GM23248 (cell line): ENCODE measurements around the gene CAPNS1. TPM values are rescaled to one million over a fixed set of nuclear protein-coding genes. Genes with fewer than 3 reads are reported as not detected.

Source experiments
- DNase-seq: peaks from one replicate; pipeline ENCODE4 v3.0.0-alpha.2; 2015
- H2AFZ ChIP-seq: fragments of 200-600 bp; sonication (generic); 2 replicates; pipeline ENCODE4 v1.6.1; 2016; ENCODE audit warnings: antibody characterized with exemption
- H3F3A ChIP-seq: fragments of 200-600 bp; sonication (generic); 2 replicates; pipeline ENCODE4 v1.6.1; 2016; ENCODE audit warnings: mild to moderate bottlenecking, antibody characterized with exemption, mixed run types; ENCODE audit not compliant: insufficient read depth
- H3K27ac ChIP-seq: fragments of 200-600 bp; sonication (generic); 2 replicates; pipeline ENCODE4 v1.5.1; 2016; ENCODE audit warnings: mild to moderate bottlenecking
- H3K27me3 ChIP-seq: fragments of 200-600 bp; sonication (generic); replicated peaks from 2 replicates; pipeline ENCODE4 v1.6.1; 2016; ENCODE audit warnings: mild to moderate bottlenecking; ENCODE audit not compliant: insufficient read depth
- H3K36me3 ChIP-seq: fragments of 200-600 bp; sonication (generic); 2 replicates; pipeline ENCODE4 v1.6.1; 2016; ENCODE audit warnings: low read depth, mild to moderate bottlenecking
- H3K4me1 ChIP-seq: fragments of 200-600 bp; sonication (generic); 2 replicates; pipeline ENCODE4 v1.6.1; 2016; ENCODE audit warnings: mild to moderate bottlenecking; ENCODE audit not compliant: insufficient read depth
- H3K4me2 ChIP-seq: fragments of 200-600 bp; sonication (generic); one replicate; pipeline ENCODE4 v1.6.1; 2016; ENCODE audit warnings: mild to moderate bottlenecking; ENCODE audit not compliant: unreplicated experiment
- H3K4me3 ChIP-seq: fragments of 200-600 bp; sonication (generic); 2 replicates; pipeline ENCODE4 v1.5.1; 2016; ENCODE audit warnings: mild to moderate bottlenecking
- H3K79me2 ChIP-seq: fragments of 200-600 bp; sonication (generic); 2 replicates; pipeline ENCODE4 v1.6.1; 2016; ENCODE audit warnings: mild to moderate bottlenecking; ENCODE audit not compliant: insufficient read depth
- H3K9ac ChIP-seq: fragments of 200-600 bp; sonication (generic); 2 replicates; pipeline ENCODE4 v1.6.1; 2016; ENCODE audit warnings: mild to moderate bottlenecking
- H3K9me2 ChIP-seq: fragments of 200-600 bp; sonication (generic); 2 replicates; pipeline ENCODE4 v1.6.1; 2016; ENCODE audit warnings: mixed run types, mild to moderate bottlenecking, moderate library complexity; ENCODE audit not compliant: insufficient read depth
- H3K9me3 ChIP-seq: fragments of 200-600 bp; sonication (generic); one replicate; pipeline ENCODE4 v1.6.1; 2017; ENCODE audit warnings: low read depth
- H4K20me1 ChIP-seq: fragments of 200-600 bp; sonication (generic); 2 replicates; pipeline ENCODE4 v1.6.0; 2016; ENCODE audit not compliant: insufficient read depth
- EZH2 ChIP-seq: fragments of 200-600 bp; sonication (generic); IDR thresholded peaks from 2 replicates; pipeline ENCODE4 v1.6.1; 2018; ENCODE audit warnings: antibody characterized with exemption, mild to moderate bottlenecking; ENCODE audit not compliant: insufficient read depth, poor library complexity, severe bottlenecking
- EZH2phosphoT487 ChIP-seq: fragments of 200-600 bp; sonication (generic); IDR thresholded peaks from 2 replicates; pipeline ENCODE4 v1.6.1; 2018; ENCODE audit warnings: antibody characterized with exemption, moderate library complexity, mild to moderate bottlenecking, low read depth; ENCODE audit not compliant: insufficient read depth
- WGBS, 2 experiments: methylation state at CpG; one replicate each; pipeline ENCODE4 v1.1.6; 2015 to 2017; ENCODE audit warnings: low lambda C conversion rate in 2 of 2, low coverage in 1 of 2; ENCODE audit errors: missing lambda C conversion rate in 2 of 2; 5-methylcytosine and 5-hydroxymethylcytosine counted together
- in situ Hi-C: fragments of 300-500 bp; cut with MboI; formaldehyde crosslinking; loops from 2 replicates; pipeline ENCODE4 v1.15.0; 2020
- polyA plus RNA-seq: library from polyadenylated mRNA; unstranded; fragments of >200 nt; fragmentation: Nextera tagmentation; extraction: Ambion mirVana; gene quantifications from 2 replicates; pipeline ENCODE4 v1.2.1, GENCODE V29; 2016
- total RNA-seq: library from RNA; depleted of rRNA; stranded (reverse); fragments of >200 nt; shearing (Covaris generic); gene quantifications from 2 replicates; pipeline ENCODE4 v1.2.3, GENCODE V29; 2014

The CAPNS1 gene
- total and polyA plus RNA-seq, 2 experiments from 2014 or later: 353 to 540 TPM

GRCh38 chr19:36142046-36142445, 2.2 kb downstream of the CAPNS1 start:
- Histone ChIP-seq H3K36me3 (peaks cover 31% of the 10 kb centered on the region), H3K27ac (no peak overlapping the region), H3K27me3 (no peaks in the 10 kb centered on the region), H3K79me2 (peaks cover 57% of the 10 kb centered on the region), H3K9me2 (no peaks in the 10 kb centered on the region), H3K4me2 (no peak overlapping the region), H4K20me1 (peaks cover 7% of the 10 kb centered on the region; the same call in 1 of the 2 replicates), H3K9me3 (no peaks in the 10 kb centered on the region), H3K9ac (no peak overlapping the region), H3F3A (0 out of 2 replicates have a peak, but pooled peaks cover 3% of the 10 kb centered on the region), H3K4me1 (peaks cover 9% of the 10 kb centered on the region; the same call in 1 of the 2 replicates), H2AFZ (no peak overlapping the region), H3K4me3 (no peak overlapping the region)
- in situ Hi-C loops: no loop called here
- WGBS, 2 experiments: 94 to 97% methylated on average over 10 to 14 of the region's 14 CpGs
- no peak for TF ChIP-seq EZH2
- no peak for TF ChIP-seq EZH2phosphoT487
- no peak for DNase-seq

- no peak overlapping the region for H3K4me3 ChIP-seq
- H3K36me3 ChIP-seq: peaks cover 31% of the 10 kb centered on the region
- H3K79me2 ChIP-seq: peaks cover 57% of the 10 kb centered on the region
- no peaks in the 10 kb centered on the region for H3K9me2 ChIP-seq
- no peak overlapping the region for H3K4me2 ChIP-seq
- H3K4me1 ChIP-seq: 0 out of 2 replicates have a peak, but pooled peaks cover 7% of the 10 kb centered on the region
- H4K20me1 ChIP-seq: peaks cover 7% of the 10 kb centered on the region; the same call in 1 of the 2 replicates
- H3K9ac ChIP-seq: no peak overlapping the region
- no peak overlapping the region for H3K27ac ChIP-seq
- no peaks in the 10 kb centered on the region for H3K9me3 ChIP-seq
- H2AFZ ChIP-seq: no peak overlapping the region
- TF ChIP-seq EZH2 (no peak), EZH2phosphoT487 (no peak)
- no peaks in the 10 kb centered on the region for H3K27me3 ChIP-seq
- H3F3A ChIP-seq: 0 out of 2 replicates have a peak, but pooled peaks cover 3% of the 10 kb centered on the region
- 86 to 88% methylated on average over 9 of the region's 9 CpGs for WGBS, 2 experiments
- no peak for DNase-seq
- in situ Hi-C loops: no loop called here
Measured at GRCh38 chr19:36142496-36142895, 2.6 kb downstream of the CAPNS1 start.

- no peak overlapping the region for H3K4me2 ChIP-seq
- H2AFZ ChIP-seq: no peak overlapping the region
- 0 out of 2 replicates have a peak, but pooled peaks cover 7% of the 10 kb centered on the region for H3K4me1 ChIP-seq
- peaks cover 57% of the 10 kb centered on the region for H3K79me2 ChIP-seq
- in situ Hi-C loops: no loop called here
- no peak overlapping the region for H3K9ac ChIP-seq
- H4K20me1 ChIP-seq: peaks cover 7% of the 10 kb centered on the region; the same call in 1 of the 2 replicates
- H3K4me3 ChIP-seq: no peak overlapping the region
- no peak for TF ChIP-seq EZH2
- TF ChIP-seq EZH2phosphoT487: no peak
- 0 out of 2 replicates have a peak, but pooled peaks cover 12% of the 10 kb centered on the region for H3F3A ChIP-seq
- H3K36me3 ChIP-seq: peaks cover 31% of the 10 kb centered on the region
- no peak overlapping the region for H3K27ac ChIP-seq
- no peak for DNase-seq
- WGBS, 2 experiments: 90 to 95% methylated on average over 6 of the region's 6 CpGs
- H3K9me3 ChIP-seq: no peaks in the 10 kb centered on the region
- H3K27me3 ChIP-seq: no peaks in the 10 kb centered on the region
- no peaks in the 10 kb centered on the region for H3K9me2 ChIP-seq
Measured at GRCh38 chr19:36144624-36145023, 4.8 kb downstream of the CAPNS1 start.

DNA sequence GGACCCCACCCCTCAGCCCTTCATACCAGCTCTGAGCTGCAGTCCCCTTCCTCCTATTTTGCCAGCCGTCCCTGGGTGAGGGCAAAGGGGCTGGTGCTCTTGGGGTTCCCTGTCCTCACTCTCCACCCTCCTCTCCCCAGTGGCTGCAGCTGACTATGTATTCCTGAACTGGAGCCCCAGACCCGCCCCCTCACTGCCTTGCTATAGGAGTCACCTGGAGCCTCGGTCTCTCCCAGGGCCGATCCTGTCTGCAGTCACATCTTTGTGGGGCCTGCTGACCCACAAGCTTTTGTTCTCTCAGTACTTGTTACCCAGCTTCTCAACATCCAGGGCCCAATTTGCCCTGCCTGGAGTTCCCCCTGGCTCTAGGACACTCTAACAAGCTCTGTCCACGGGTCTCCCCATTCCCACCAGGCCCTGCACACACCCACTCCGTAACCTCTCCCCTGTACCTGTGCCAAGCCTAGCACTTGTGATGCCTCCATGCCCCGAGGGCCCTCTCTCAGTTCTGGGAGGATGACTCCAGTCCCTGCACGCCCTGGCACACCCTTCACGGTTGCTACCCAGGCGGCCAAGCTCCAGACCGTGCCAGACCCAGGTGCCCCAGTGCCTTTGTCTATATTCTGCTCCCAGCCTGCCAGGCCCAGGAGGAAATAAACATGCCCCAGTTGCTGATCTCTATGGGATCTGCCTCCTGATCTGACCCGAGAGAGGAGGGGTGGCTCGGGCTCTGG, 10.0 kb downstream of the CAPNS1 start:
- Histone ChIP-seq H2AFZ (no peak overlapping the region), H3K27ac (no peak overlapping the region), H3K4me3 (no peak overlapping the region), H3K36me3 (peaks cover 14% of the 10 kb centered on the region), H3K9me2 (no peaks in the 10 kb centered on the region), H3K9ac (no peak overlapping the region), H3K27me3 (no peaks in the 10 kb centered on the region), H3K4me1 (no peaks in the 10 kb centered on the region), H3K4me2 (no peak overlapping the region), H3K9me3 (no peaks in the 10 kb centered on the region), H3K79me2 (peaks cover 17% of the 10 kb centered on the region), H3F3A (peaks cover 15% of the 10 kb centered on the region; the same call in 1 of the 2 replicates), H4K20me1 (no peaks in the 10 kb centered on the region)
- TF ChIP-seq EZH2phosphoT487 (no peak), EZH2 (no peak)
- in situ Hi-C loops: no loop called here
- no peak for DNase-seq
- WGBS, 2 experiments: 79 to 80% methylated on average over 13 of the region's 13 CpGs
